ENCODE results near the gene NUP93.
"Not testable (repeated sequence)": the region's sequence is repeated elsewhere in the genome, so short reads cannot be mapped to it uniquely, and the experiment has no call there.

NUP93 gene

GRCh38 chr16:56855201-56855600 lies 125.3 kb downstream of the NUP93 start:
- intact Hi-C loops (cut with DNase I): loop anchor here (10.0 kb wide), 1 partner anchor 60 kb away; no protein-coding TSS in a partner anchor

GRCh38 chr16:56855946-56856345 lies 126.0 kb downstream of the NUP93 start:
- DNase-seq: no peak
- intact Hi-C loops (cut with DNase I): loop anchor here (10.0 kb wide), 1 partner anchor 61 kb away; no protein-coding TSS in a partner anchor

More at GRCh38 chr16:56855201-56855600, 125.3 kb downstream of the NUP93 start:
- DNase-seq: peak in 1 of 42 donors; percentile 26

DNA sequence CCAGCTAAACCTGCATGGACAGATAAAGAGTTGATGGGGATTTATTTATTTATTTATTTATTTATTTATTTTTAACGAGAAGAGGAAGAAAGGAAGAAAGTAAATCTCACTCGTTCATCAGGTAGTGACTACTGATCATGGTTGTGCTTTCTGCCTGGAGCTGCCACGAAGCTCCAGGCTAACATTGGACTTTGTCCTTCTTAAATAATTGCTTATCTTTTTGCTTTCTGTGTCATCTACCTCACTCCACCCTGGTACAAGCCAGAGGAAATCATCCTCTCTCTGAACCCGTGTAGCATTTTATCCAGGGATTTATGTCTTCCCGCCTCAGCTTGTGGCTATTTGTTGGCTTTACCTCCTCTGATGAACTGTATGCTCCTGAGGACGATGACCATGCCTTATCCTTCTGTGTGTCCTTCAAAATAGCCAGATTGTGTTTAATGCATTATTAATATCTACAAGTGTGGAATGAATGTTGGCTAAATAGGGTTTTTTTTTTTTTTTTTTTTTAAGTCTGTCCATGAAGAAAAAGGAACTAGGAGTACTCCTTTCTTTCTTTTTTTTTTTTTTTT lies 127.0 kb downstream of the NUP93 start:
- intact Hi-C loops (cut with DNase I): loop anchor here (10.0 kb wide), 1 partner anchor 62 kb away; no protein-coding TSS in a partner anchor
- DNase-seq: no peak

GRCh38 chr16:56858374-56858773 lies 128.4 kb downstream of the NUP93 start:
- intact Hi-C loops (cut with DNase I): loop anchor here (10.0 kb wide), 1 partner anchor 64 kb away; no protein-coding TSS in a partner anchor
- DNase-seq: peak in 5 of 42 donors; percentile 22 to 35 (median 24)

DNA sequence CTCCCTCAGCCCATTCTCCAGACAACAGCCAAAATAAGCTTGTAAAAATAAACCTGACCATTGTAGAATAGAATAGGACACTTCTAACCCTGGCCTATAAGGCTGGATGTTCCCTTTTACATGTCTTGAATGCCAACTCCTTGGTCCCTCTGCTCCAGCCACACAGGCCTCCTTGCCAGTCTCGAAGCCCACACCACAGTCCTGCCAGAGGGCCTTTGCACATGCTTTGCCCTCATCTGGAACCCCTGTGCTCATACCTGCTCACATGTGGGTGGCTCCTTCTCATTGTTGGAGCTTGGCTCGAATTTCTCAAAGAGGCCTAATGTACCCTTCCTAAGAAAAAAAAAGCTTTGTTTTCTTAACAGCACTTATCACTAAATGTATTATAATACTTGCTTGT lies 129.7 kb downstream of the NUP93 start:
- intact Hi-C loops (cut with DNase I): loop anchor here (10.0 kb wide), 3 partner anchors 65 to 305 kb away; partner anchors contain the start of gene HERPUD1
- DNase-seq: no peak

DNA sequence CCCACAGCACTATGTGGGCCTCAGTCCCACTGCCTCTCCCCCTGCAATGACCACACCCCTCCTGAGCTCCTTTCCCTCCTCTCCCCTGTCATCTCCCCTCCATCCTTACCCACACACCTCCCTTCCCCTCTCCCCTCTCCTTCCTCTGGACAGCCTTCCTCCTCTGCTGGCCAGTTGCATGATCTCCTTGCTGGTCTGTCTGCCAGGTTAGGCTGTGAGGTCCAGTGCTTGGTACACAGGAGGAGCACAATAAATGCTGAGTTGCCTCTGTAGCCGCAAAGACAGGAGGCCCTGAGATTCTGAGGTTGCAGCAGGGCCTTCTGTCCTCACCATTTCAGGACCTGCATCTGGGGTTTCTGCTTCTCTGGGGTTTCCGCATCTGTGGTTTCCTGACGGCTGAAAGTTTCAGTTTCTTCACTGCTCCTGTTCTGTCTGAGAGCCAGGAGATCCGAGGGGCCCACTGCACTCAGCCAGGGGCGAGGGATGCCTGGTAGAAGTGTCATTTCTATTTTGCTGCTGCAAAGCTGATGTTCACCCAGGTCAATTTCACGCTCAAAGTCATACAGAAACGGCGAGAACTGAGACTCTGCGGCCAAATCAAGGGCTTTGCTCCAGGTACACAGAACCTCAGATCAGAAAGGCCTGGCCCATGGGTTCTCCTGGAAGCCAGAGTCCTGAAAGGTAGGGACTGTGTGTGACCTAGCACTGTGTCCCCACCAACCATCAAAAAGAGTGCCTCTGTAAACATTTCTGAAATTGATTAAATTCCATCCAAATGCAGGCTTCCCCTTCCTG lies 130.5 kb downstream of the NUP93 start:
- intact Hi-C loops (cut with DNase I): loop anchor here (10.0 kb wide), 2 partner anchors 74 to 304 kb away; partner anchors contain the start of gene HERPUD1
- no peak for DNase-seq

DNA sequence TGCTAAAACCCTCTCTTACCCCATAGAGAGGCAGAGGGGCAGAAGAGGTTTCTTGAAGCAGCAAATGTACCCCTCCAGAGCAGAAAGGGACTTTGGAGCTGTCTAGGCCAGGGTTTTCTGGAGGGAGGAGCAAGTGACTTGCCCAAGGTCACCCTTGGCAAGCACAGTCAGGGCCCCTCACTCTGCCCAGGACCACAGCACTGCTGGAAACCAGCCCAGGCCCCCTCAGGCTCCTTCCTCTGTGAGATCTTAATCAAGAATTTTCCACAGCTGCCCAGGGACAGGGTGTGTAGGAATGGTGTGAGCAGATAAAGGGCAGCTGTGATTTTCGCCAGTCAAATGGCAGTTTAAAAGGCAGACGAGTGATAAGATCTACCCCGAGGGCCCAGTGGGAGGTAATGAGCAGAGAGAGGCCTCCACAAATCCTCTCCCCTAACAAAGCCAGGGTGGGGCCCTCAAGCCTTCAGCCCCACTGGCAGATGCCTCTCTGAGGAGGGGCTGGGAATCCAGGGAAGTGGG lies 131.2 kb downstream of the NUP93 start:
- intact Hi-C loops (cut with DNase I): loop anchor here (10.0 kb wide), 2 partner anchors 74 to 304 kb away; partner anchors contain the start of gene HERPUD1
- DNase-seq: no peak

- intact Hi-C loops (cut with DNase I): loop anchor here (10.0 kb wide), 2 partner anchors 73 to 303 kb away; partner anchors contain the start of gene HERPUD1
- no peak for DNase-seq
Measured at GRCh38 chr16:56861756-56862155, 131.8 kb downstream of the NUP93 start.

- intact Hi-C loops (cut with DNase I): loop anchor here (10.0 kb wide), 2 partner anchors 72 to 302 kb away; partner anchors contain the start of gene HERPUD1
- DNase-seq: peak in 1 of 42 donors; percentile 28
Measured at GRCh38 chr16:56862776-56863175, 132.8 kb downstream of the NUP93 start.

GRCh38 chr16:56864960-56865359 lies 135.0 kb downstream of the NUP93 start, which contains the start of gene SLC12A3:
Gene SLC12A3 (plus strand): TSS chr16:56865207. CDS start chr16:56865236, 29 bp downstream.
- intact Hi-C loops (cut with DNase I): loop anchor here (10.0 kb wide), 2 partner anchors 70 to 300 kb away; partner anchors contain the start of gene HERPUD1
- no peak for DNase-seq

DNA sequence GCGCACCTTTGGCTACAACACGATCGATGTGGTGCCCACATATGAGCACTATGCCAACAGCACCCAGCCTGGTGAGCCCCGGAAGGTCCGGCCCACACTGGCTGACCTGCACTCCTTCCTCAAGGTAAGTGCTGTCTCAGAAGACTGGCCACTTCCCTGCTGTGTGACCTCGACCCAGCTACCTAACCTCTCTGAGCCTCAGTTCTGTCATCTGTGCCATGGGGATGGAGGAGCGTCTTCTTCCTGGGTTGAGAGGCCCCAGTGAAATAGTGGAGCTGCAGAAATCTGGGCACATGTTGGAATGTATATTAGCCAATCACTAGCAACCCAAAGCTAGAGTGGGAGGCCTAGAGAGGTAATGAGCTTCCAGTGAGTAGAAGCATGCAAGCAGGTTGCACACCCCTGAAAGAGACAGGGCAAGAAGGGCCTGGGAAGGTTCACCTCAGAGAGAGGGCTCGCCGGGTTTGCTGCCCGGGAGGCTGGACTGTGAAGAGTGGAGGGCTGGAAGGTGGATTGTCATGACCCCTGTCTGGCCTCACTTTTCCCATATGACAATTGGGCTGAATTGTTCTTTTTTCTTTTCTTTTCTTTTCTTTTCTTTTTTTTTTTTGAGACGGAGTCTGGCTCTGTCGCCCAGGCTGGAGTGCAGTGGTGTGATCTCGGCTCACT lies 135.6 kb downstream of the NUP93 start:
- intact Hi-C loops (cut with DNase I): loop anchor here (10.0 kb wide), 2 partner anchors 69 to 299 kb away; partner anchors contain the start of gene HERPUD1
- DNase-seq: no peak

- peak in 21 of 42 donors; percentile 25 to 81 (median 54) for DNase-seq
- intact Hi-C loops (cut with DNase I): loop anchor here (10.0 kb wide), 2 partner anchors 68 to 298 kb away; partner anchors contain the start of gene HERPUD1
Measured at GRCh38 chr16:56866955-56867830, 137.3 kb downstream of the NUP93 start.

- intact Hi-C loops (cut with DNase I): loop anchor here (10.0 kb wide), 2 partner anchors 67 to 297 kb away; partner anchors contain the start of gene HERPUD1
- DNase-seq: no peak
Measured at GRCh38 chr16:56868175-56868574, 138.2 kb downstream of the NUP93 start.

- not testable (repeated sequence) for DNase-seq
- intact Hi-C loops (cut with DNase I): loop anchor here (10.0 kb wide), 2 partner anchors 66 to 296 kb away; partner anchors contain the start of gene HERPUD1
Measured at GRCh38 chr16:56868766-56869165, 138.8 kb downstream of the NUP93 start.

DNA sequence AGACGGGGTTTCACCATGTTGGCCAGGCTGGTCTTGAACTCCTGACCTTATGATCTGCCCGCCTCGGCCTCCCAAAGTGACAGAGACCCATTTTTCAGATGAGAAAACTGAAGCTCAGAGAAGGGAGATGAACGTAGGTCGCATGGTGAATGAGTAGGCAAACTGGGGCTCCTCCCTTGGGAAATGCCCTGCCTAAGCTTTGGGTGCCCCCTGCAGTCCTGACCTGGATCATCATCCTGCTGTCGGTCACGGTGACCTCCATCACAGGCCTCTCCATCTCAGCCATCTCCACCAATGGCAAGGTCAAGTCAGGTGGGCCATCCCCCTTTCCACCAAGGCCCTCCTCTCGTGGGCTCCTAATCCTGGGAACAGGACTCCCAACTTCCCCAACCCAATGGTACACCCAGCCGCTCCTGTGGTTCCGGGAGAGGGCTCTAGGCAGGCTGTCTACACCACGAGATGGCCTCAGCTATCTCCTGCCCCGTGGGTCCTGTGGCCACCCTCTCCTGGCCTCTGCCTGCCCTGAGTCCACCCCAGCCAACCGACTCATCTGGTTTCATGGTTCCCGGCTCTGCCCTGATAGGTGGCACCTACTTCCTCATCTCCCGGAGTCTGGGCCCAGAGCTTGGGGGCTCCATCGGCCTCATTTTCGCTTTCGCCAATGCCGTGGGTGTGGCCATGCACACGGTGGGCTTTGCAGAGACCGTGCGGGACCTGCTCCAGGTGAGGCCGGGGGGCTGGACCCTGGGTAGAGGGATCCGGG lies 139.8 kb downstream of the NUP93 start:
- intact Hi-C loops (cut with DNase I): loop anchor here (10.0 kb wide), 2 partner anchors 65 to 295 kb away; partner anchors contain the start of gene HERPUD1
- no peak for DNase-seq

GRCh38 chr16:56870276-56870888 lies 140.5 kb downstream of the NUP93 start:
- intact Hi-C loops (cut with DNase I): no loop called here

More at GRCh38 chr16:56870276-56870888, 140.5 kb downstream of the NUP93 start:
- DNase-seq: no peak
